Neuronal stem cell (in vitro differentiated cells): Measurements from ENCODE around the gene NT5DC2.

Experiments used
- DNase-seq: peaks from one replicate; pipeline ENCODE4 v3.0.0-alpha.2; 2013; ENCODE audit warnings: low spot score
- H2AFZ ChIP-seq: one replicate; pipeline ENCODE4 v1.6.1; 2013; ENCODE audit warnings: mild to moderate bottlenecking, low read length, inconsistent platforms
- H2AK5ac ChIP-seq: 2 replicates; pipeline ENCODE4 v1.6.1; 2013; ENCODE audit warnings: low read depth, mild to moderate bottlenecking, inconsistent platforms, low read length, moderate library complexity, mixed read lengths
- H2BK120ac ChIP-seq: 2 replicates; pipeline ENCODE4 v1.6.1; 2013; ENCODE audit warnings: low read depth, mild to moderate bottlenecking, inconsistent platforms, low read length, moderate library complexity, mixed read lengths
- H2BK12ac ChIP-seq: one replicate; pipeline ENCODE4 v1.6.1; 2013; ENCODE audit warnings: low read length, inconsistent platforms
- H2BK15ac ChIP-seq: 2 replicates; pipeline ENCODE4 v1.6.1; 2013; ENCODE audit warnings: mild to moderate bottlenecking, low read length, inconsistent platforms, mixed read lengths
- H2BK5ac ChIP-seq: one replicate; pipeline ENCODE4 v1.6.1; 2013; ENCODE audit warnings: inconsistent platforms, mild to moderate bottlenecking, low read length, moderate library complexity
- H3K14ac ChIP-seq: one replicate; pipeline ENCODE4 v1.6.1; 2013; ENCODE audit warnings: low read length, inconsistent platforms
- H3K18ac ChIP-seq: 2 replicates; pipeline ENCODE4 v1.6.1; 2013; ENCODE audit warnings: low read length, inconsistent platforms
- H3K23ac ChIP-seq: 2 replicates; pipeline ENCODE4 v1.6.1; 2013; ENCODE audit warnings: low read depth, mild to moderate bottlenecking, mixed read lengths, low read length, inconsistent platforms; ENCODE audit not compliant: poor library complexity
- H3K27ac ChIP-seq: replicated peaks from 3 replicates; pipeline ENCODE4 v1.5.1; 2013; ENCODE audit warnings: low read length, inconsistent platforms
- H3K27me3 ChIP-seq, 3 experiments: 2 replicates each; pipeline ENCODE4 v1.6.1; 2013; ENCODE audit warnings: low read length in 3 of 3, mild to moderate bottlenecking in 2 of 3, inconsistent platforms in 1 of 3, low read depth in 1 of 3, mixed read lengths in 1 of 3, moderate library complexity in 1 of 3; ENCODE audit not compliant: control insufficient read depth in 3 of 3, insufficient read depth in 3 of 3
- H3K36me3 ChIP-seq, 2 donors: replicated peaks in 1 of 2; 2 replicates each; pipeline ENCODE4 v1.6.1; 2013; ENCODE audit warnings: low read length in 2 of 2; ENCODE audit not compliant: control insufficient read depth in 2 of 2, insufficient read depth in 2 of 2
- H3K4ac ChIP-seq: 2 replicates; pipeline ENCODE4 v1.6.1; 2013; ENCODE audit warnings: inconsistent platforms, mild to moderate bottlenecking, low read length, moderate library complexity
- H3K4me1 ChIP-seq, 2 donors: 1 replicate in 1 of 2; 2 replicates in 1 of 2; pipeline ENCODE4 v1.6.1; 2013; ENCODE audit warnings: low read length in 2 of 2, low read depth in 1 of 2; ENCODE audit not compliant: control insufficient read depth in 2 of 2, insufficient read depth in 1 of 2
- H3K4me2 ChIP-seq: one replicate; pipeline ENCODE4 v1.6.1; 2013; ENCODE audit warnings: mild to moderate bottlenecking, low read length, inconsistent platforms; ENCODE audit not compliant: insufficient read depth, poor library complexity, severe bottlenecking
- H3K4me3 ChIP-seq, 2 donors: 2 replicates each; pipeline ENCODE4 v1.5.1; 2013; ENCODE audit warnings: low read length in 2 of 2, mild to moderate bottlenecking in 2 of 2, inconsistent platforms in 1 of 2, moderate library complexity in 1 of 2
- H3K79me1 ChIP-seq: one replicate; pipeline ENCODE4 v1.6.1; 2013; ENCODE audit warnings: low read depth, mild to moderate bottlenecking, inconsistent platforms, low read length, moderate library complexity
- H3K9ac ChIP-seq: one replicate; pipeline ENCODE4 v1.6.1; 2013; ENCODE audit warnings: mild to moderate bottlenecking, low read depth, low read length, inconsistent platforms; ENCODE audit not compliant: poor library complexity
- H3K9me3 ChIP-seq, 2 donors: replicated peaks in 1 of 2; 2 replicates each; pipeline versions ENCODE3 to v1.6.1; 2013; ENCODE audit warnings: low read length in 2 of 2, mild to moderate bottlenecking in 2 of 2, inconsistent platforms in 1 of 2, low read depth in 1 of 2, mixed read lengths in 1 of 2, moderate library complexity in 1 of 2; ENCODE audit not compliant: control insufficient read depth in 2 of 2, insufficient read depth in 1 of 2
- H4K8ac ChIP-seq: one replicate; pipeline ENCODE4 v1.6.1; 2013; ENCODE audit warnings: low read depth, mild to moderate bottlenecking, inconsistent platforms, low read length, moderate library complexity
- H4K91ac ChIP-seq: one replicate; pipeline ENCODE4 v1.6.1; 2013; ENCODE audit warnings: low read length, low read depth, mild to moderate bottlenecking, inconsistent platforms; ENCODE audit not compliant: poor library complexity
- WGBS, 2 donors: extraction: QIAGEN DNeasy Blood & Tissue Kit; methylation state at CpG; one replicate each; pipeline ENCODE4 v1.1.7; 2013; ENCODE audit warnings: missing lambda C conversion rate in 2 of 2, mixed read lengths in 1 of 2; ENCODE audit not compliant: insufficient read length in 2 of 2, insufficient replicate concordance in 1 of 2; ENCODE audit errors: extremely low coverage in 2 of 2; 5-methylcytosine and 5-hydroxymethylcytosine counted together

The NT5DC2 gene

DNA sequence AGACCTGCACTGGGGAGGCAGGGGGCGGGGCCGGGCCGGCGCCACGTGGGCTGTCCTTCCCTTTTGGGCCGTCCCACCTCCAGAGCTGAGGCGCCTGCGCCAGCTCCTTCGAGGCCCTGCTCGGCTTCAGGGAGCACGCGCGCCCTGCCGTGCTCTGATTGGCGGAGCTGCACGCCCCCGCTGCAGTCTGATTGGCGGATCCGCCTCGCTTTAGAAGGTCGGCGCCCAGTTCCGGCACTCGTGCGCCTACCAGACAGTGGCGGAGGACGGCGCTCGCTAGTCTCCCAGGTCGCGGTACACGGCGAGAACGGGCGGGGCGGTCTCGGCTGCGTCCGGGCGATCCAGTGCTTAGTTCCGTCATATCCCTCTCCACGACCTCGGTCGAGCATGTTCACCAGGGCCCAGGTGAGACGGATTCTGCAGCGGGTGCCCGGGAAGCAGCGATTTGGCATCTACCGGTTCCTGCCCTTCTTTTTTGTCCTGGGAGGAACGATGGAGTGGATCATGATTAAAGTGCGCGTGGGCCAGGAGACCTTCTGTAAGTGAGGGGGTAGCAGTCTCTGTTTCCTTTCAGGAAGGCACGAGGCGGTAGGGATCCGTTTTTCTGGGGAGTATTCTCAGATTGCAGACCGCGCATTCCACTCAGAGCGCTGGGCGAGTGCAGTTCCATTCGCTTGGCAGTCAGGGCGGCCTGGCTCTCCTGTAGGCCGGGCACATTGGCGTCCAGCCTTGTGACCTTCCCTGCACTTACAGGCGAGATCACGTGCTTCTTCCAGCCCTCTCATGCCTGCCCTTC, 2.9 kb upstream of the NT5DC2 start, which contains the start of gene UQCC5:
TSS of gene UQCC5 (plus strand) at position 237 of the 796 bp plus-strand sequence. CDS start at position 388, 151 bp downstream.
- Histone ChIP-seq H3K23ac (peak within 1 kb of the TSS; percentile 70), H2BK120ac (no peak within 1 kb of the TSS), H4K8ac (no peak within 1 kb of the TSS), H3K27me3 (no peaks in the 10 kb centered on the region), H3K9ac (peak within 1 kb of the TSS; percentile 85), H3K79me1 (peaks cover 15% of the 10 kb centered on the region), H3K27ac (peak within 1 kb of the TSS; percentile 73), H3K18ac (peak within 1 kb of the TSS; percentile 92), H3K36me3 (peaks cover 7 to 28% of the 10 kb centered on the region in 2 donors), H3K4ac (no peak within 1 kb of the TSS), H3K14ac (peak within 1 kb of the TSS; percentile 83), H3K4me2 (peak within 1 kb of the TSS; percentile 69), H2BK12ac (no peak within 1 kb of the TSS), H3K9me3 (no peaks in the 10 kb centered on the region), H2BK5ac (peak within 1 kb of the TSS; percentile 72), H4K91ac (no peak within 1 kb of the TSS), H3K4me1 (peaks cover 23 to 29% of the 10 kb centered on the region in 2 donors), H2AK5ac (peak within 1 kb of the TSS; percentile 42), H2BK15ac (peak within 1 kb of the TSS; percentile 62), H3K4me3 (peak within 1 kb of the TSS; percentile 88 to 91), H2AFZ (peak within 1 kb of the TSS; percentile 88)
- no CpG with 5 or more reads among the region's 65 CpGs for WGBS, 2 donors
- DNase-seq = peak; percentile 97

- Histone ChIP-seq H2BK5ac (no peak overlapping the region), H3K79me1 (peaks cover 15% of the 10 kb centered on the region), H3K4me2 (no peak overlapping the region), H3K27ac (no peak overlapping the region), H2BK12ac (no peak overlapping the region), H3K18ac (no peak overlapping the region), H4K91ac (no peak overlapping the region), H2BK15ac (no peak overlapping the region), H4K8ac (no peak overlapping the region), H3K9ac (no peak overlapping the region), H3K23ac (no peak overlapping the region), H3K4me1 (peaks cover 23 to 30% of the 10 kb centered on the region in 2 donors), H3K27me3 (no peaks in the 10 kb centered on the region), H3K4ac (no peak overlapping the region), H3K36me3 (peaks cover 7 to 23% of the 10 kb centered on the region in 2 donors), H2BK120ac (no peak overlapping the region), H2AK5ac (no peak overlapping the region), H3K14ac (no peak overlapping the region), H2AFZ (peak overlapping the region; percentile 67), H3K9me3 (no peaks in the 10 kb centered on the region), H3K4me3 (no peak overlapping the region)
- DNase-seq = no peak
- no CpG with 5 or more reads among the region's 9 CpGs for WGBS, 2 donors
These were observed 2.4 kb upstream of the NT5DC2 start for GRCh38 chr3:52536112-52536368.

DNA sequence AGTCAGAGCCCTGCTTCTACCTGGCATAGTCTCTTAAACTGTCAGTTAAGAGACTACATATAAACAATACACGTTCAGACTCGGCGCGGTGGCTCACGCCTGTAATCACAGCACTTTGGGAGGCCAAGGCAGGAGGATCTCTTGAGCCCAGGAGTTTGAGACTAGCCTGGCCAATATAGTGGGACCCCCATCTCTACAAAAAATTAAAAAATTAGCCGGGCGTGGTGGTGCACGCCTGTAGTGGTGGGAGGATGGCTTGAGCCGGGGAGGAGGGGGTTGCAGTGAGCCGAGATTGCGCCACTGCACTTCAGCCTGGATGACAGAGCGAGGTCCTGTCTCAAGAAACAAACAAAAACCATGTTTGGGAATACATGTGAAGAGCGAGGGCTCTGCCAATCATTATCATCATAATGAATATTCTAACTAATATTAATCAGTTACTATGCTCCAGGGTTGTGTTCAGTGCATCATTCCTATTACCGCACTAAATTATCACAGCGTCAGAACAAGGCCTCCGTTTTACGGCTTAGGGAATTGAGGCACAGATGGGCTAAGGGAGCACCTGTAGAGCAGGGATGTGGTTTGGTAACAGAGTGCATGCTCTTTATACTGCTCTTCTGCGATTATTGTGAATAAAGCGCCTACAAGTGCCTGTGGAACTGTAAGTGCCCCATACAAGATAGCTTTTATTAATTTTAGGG, 1.9 kb upstream of the NT5DC2 start:
- no CpG with 5 or more reads among the region's 19 CpGs for WGBS, 2 donors
- Histone ChIP-seq H3K18ac (no peak overlapping the region), H3K14ac (no peak overlapping the region), H2BK5ac (no peak overlapping the region), H3K27ac (peak overlapping the region; percentile 46), H3K36me3 (peaks cover 5 to 18% of the 10 kb centered on the region in 2 donors), H3K4me3 (no peak overlapping the region), H3K4ac (no peak overlapping the region), H4K8ac (no peak overlapping the region), H3K4me1 (peaks cover 23 to 30% of the 10 kb centered on the region in 2 donors), H2BK12ac (no peak overlapping the region), H2BK120ac (no peak overlapping the region), H3K27me3 (no peaks in the 10 kb centered on the region), H3K79me1 (peaks cover 15% of the 10 kb centered on the region), H3K23ac (no peak overlapping the region), H3K9ac (no peak overlapping the region), H4K91ac (no peak overlapping the region), H3K9me3 (no peaks in the 10 kb centered on the region), H2AK5ac (no peak overlapping the region), H3K4me2 (no peak overlapping the region), H2BK15ac (no peak overlapping the region), H2AFZ (peak overlapping the region; percentile 73)
- no peak for DNase-seq
